T-helper 1 cell treated with Interleukin-12 subunit alpha and Interleukin-12 subunit beta and Interleukin-4 antibody, amounts not matched to agents 30 ng/mL and 1 ng/mL, for 36 hours (primary cell): ENCODE data around the gene RRAS2. TPM values are rescaled to one million over a fixed set of nuclear protein-coding genes. Genes with fewer than 3 reads are reported as not detected.
"Not testable (repeated sequence)": the region's sequence is repeated elsewhere in the genome, so short reads cannot be mapped to it uniquely, and the experiment has no call there.

ENCODE experiments used
- intact Hi-C: fragments of 100-400 bp; cut with micrococcal nuclease; formaldehyde crosslinking; loops from one replicate; pipeline ENCODE4 v1.15.1; 2024
- total RNA-seq: library from RNA; stranded (reverse); gene quantifications from 2 replicates; pipeline ENCODE4 v1.2.3, GENCODE V29; 2022

The RRAS2 gene
- total RNA-seq = 73.5 and 78.3 TPM in 2 replicates

- intact Hi-C loops = loop anchor here (1.0 to 10.0 kb wide), 14 partner anchors 22 to 1082 kb away; partner anchors contain the start of genes BMAL1, COPB1, CYP2R1 and FAR1
Observed at GRCh38 chr11:14358729-14359439, at the start of gene RRAS2. TSS of gene RRAS2 (minus strand) at chr11:14359183. CDS start at chr11:14358870, 313 bp downstream.

DNA sequence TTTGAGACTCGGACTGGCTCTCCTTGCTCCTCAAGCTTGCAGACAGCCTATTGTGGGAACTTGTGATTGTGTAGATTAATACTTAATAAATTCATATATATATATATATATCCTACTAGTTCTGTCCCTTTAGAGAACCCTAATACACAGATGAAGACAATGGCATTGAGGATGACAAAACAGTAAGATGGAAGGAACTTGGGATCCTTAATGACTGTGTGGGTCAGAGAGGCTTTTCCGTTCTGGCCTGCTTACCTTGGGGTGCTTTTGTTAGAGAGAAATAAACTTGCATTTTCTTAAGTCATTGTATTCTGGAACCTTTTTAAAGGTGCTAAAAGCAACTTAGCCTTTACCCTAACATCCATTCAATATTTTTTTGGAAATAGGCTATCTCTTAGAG, 49.6 kb upstream of the RRAS2 start:
- intact Hi-C loops = no loop called here

DNA sequence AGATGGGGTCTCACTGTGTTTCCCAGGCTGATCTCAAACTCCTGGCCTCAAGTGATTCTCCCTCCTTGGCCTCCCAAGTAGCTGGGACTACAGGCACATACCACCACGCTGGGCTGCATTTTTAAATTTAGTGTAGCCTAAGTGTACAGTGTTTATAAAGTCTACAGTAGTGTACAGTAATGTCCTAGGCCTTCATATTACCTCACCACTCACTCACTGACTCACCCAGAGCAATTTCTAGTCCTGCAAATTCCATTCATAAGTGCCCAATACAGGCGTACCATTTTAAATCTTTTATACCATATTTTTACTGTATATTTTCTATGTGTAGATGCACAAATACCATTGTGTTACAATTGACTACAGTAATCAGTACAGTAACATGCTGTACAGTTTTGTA, 47.1 kb upstream of the RRAS2 start:
- intact Hi-C loops = not testable (repeated sequence)

- intact Hi-C loops = not testable (repeated sequence)
Observed at GRCh38 chr11:14403528-14403927, 44.5 kb upstream of the RRAS2 start.

DNA sequence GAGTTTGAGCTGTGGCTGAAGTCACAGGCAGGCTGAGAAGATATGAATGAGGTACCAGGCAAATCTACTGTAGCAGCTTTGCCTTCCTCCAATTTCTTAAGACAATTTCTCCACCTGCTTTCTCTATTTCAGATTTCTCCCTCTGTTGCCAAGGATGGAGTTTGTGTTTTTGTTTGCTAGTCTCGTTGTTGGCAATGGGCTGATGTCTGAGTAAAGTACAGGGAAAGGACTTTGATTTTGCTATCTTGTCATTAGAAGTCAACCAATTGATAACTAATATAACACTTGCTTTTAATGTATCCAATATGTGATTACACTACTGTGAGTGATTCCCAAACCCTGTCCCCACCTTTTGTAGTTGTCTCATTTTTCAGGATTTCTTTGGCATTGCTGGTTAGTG, 40.1 kb upstream of the RRAS2 start:
- intact Hi-C loops = no loop called here

- intact Hi-C loops = no loop called here
Observed at GRCh38 chr11:14396273-14396672, 37.3 kb upstream of the RRAS2 start.

- intact Hi-C loops = no loop called here
Observed at GRCh38 chr11:14393889-14394288, 34.9 kb upstream of the RRAS2 start.

DNA sequence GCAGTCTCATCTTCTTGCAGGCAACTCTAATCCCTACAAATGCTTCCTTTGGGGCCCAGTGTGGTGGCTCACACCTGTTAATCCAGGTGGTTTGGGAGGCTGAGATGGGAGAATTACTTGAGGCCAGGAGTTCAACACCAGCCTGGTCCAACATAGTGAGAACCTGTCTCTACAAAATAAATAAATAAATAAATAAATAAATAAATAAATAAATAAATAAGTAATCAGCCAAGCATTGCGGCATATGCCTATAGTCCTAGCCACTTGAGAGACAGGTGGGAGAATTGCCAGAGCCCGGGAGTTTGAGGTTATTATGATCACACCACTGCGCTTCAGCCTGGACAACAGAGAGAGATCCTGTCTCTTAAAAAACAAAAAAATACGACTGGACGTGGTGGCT, 34.1 kb upstream of the RRAS2 start:
- intact Hi-C loops = no loop called here

- intact Hi-C loops = loop anchor here (2.0 kb wide), 1 partner anchor 20 kb away; no protein-coding TSS in a partner anchor
Observed at GRCh38 chr11:14390669-14391068, 31.7 kb upstream of the RRAS2 start.

GRCh38 chr11:14388352-14388751, 29.4 kb upstream of the RRAS2 start:
- intact Hi-C loops = no loop called here

DNA sequence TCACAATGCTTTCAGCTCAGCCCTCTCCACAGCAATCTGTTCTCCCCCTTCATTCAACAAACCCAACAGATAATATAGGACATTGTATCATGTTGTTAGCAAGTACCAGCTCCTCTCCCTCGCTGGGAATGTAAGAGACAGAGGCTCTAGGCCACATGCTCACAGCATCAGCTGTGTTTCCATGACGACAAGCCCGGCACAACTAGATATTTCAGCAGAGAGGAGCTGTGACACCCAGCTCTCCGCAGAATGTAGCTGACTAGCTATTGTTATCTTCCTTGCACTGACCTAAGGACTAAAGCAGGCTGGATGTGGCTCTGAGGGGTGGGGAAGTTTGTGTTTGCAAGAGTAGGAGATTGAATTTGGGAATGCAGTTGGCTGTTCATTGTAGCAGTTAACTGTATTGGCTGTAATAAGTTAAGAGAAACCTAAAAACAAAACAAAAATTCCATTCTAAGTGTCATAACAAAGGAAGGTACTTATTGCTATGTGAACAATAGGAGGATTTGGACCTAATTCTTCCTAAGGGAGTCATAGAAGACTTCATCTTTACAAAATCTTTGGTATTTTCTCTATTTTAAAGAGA, 28.0 kb upstream of the RRAS2 start:
- intact Hi-C loops = no loop called here

GRCh38 chr11:14386081-14386480, 27.1 kb upstream of the RRAS2 start:
- intact Hi-C loops = no loop called here

GRCh38 chr11:14384338-14384737, 25.4 kb upstream of the RRAS2 start:
- intact Hi-C loops = loop anchor here (5.0 kb wide), 1 partner anchor 53 kb away; no protein-coding TSS in a partner anchor

DNA sequence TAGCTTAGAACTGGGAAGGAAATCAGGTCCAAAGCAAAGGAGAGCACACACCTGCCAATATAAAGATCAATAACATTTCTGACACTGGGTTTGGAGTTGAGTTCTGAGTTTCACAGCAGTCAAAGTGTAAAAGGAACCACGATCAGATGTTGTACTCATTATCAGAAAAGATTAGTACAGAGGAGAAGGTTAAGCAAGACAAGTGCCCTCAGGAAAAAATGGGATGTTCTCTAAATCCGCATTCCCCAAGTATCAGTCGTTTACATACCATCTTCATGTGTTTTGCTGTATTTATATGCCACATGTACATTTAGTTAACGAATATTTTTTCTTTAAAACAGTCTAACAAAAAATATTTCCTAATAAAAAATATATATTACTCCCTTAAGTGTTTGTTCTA, 23.0 kb upstream of the RRAS2 start:
- intact Hi-C loops = loop anchor here (1.0 to 5.0 kb wide), 2 partner anchors 24 to 55 kb away; no protein-coding TSS in a partner anchor

- intact Hi-C loops = loop anchor here (1.0 to 5.0 kb wide), 2 partner anchors 23 to 56 kb away; no protein-coding TSS in a partner anchor
Observed at GRCh38 chr11:14380947-14381561, 22.1 kb upstream of the RRAS2 start.

GRCh38 chr11:14380125-14380936, 21.3 kb upstream of the RRAS2 start:
- intact Hi-C loops = loop anchor here (5.0 kb wide), 1 partner anchor 57 kb away; no protein-coding TSS in a partner anchor

- intact Hi-C loops = no loop called here
Observed at GRCh38 chr11:14378171-14378570, 19.2 kb upstream of the RRAS2 start.

DNA sequence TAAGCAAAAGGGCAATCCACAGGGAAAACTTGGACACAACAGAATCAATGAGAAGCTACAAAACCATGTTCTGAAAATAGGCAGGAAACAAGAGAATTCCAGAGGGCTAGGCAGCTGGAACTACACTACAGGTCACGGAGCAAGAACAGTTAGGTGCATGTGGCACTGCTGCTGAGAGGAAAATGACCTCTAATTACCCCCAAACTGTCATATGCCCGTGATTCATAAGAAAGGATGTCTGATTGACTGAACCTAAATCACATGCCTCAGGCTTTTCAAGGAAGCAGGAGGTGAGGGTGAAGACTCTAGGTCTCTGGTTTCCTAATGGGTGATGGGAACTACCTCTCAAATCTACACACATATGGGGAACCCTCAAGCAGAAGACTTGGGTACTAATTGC, 17.9 kb upstream of the RRAS2 start:
- intact Hi-C loops = no loop called here

- intact Hi-C loops = loop anchor here (2.0 kb wide), 1 partner anchor 40 kb away; no protein-coding TSS in a partner anchor
Observed at GRCh38 chr11:14374922-14375830, 16.2 kb upstream of the RRAS2 start.
